ENCODE results near the gene DAP.

The DAP gene

GRCh38 chr5:10690460-10691440, 70.3 kb downstream of the DAP start:
- DNase-seq (ENCODE audit: low read depth, low spot score) = no peak

GRCh38 chr5:10689391-10690081, 71.5 kb downstream of the DAP start:
- DNase-seq (ENCODE audit: low read depth, low spot score) = no peak

- no peak for DNase-seq (ENCODE audit: low read depth, low spot score)
These were observed 72.3 kb downstream of the DAP start for GRCh38 chr5:10688651-10689171.

GRCh38 chr5:10686890-10687289, 74.1 kb downstream of the DAP start:
- no peak for DNase-seq (ENCODE audit: low read depth, low spot score)

- no peak for DNase-seq (ENCODE audit: low read depth, low spot score)
These were observed 75.9 kb downstream of the DAP start for GRCh38 chr5:10685115-10685521.

GRCh38 chr5:10684303-10685086, 76.5 kb downstream of the DAP start:
- no peak for DNase-seq (ENCODE audit: low read depth, low spot score)

GRCh38 chr5:10682801-10683525, 78.1 kb downstream of the DAP start:
- DNase-seq (ENCODE audit: low read depth, low spot score) = no peak

GRCh38 chr5:10681731-10682679, 79.0 kb downstream of the DAP start:
- DNase-seq (ENCODE audit: low read depth, low spot score) = no peak

GRCh38 chr5:10680876-10681481, 80.1 kb downstream of the DAP start:
- no peak for DNase-seq (ENCODE audit: low read depth, low spot score)

GRCh38 chr5:10679336-10679988, 81.6 kb downstream of the DAP start:
- DNase-seq (ENCODE audit: low read depth, low spot score) = no peak

- DNase-seq (ENCODE audit: low read depth, low spot score) = no peak
These were observed 82.8 kb downstream of the DAP start for GRCh38 chr5:10678244-10678643.

GRCh38 chr5:10677533-10677932, 83.5 kb downstream of the DAP start:
- DNase-seq (ENCODE audit: low read depth, low spot score) = no peak

- no peak for DNase-seq (ENCODE audit: low read depth, low spot score)
These were observed 84.1 kb downstream of the DAP start for GRCh38 chr5:10676946-10677345.

- DNase-seq (ENCODE audit: low read depth, low spot score) = no peak
These were observed 84.8 kb downstream of the DAP start for GRCh38 chr5:10676224-10676623.

- no peak for DNase-seq (ENCODE audit: low read depth, low spot score)
These were observed 85.8 kb downstream of the DAP start for GRCh38 chr5:10675177-10675700.

GRCh38 chr5:10674582-10674981, 86.5 kb downstream of the DAP start:
- no peak for DNase-seq (ENCODE audit: low read depth, low spot score)

GRCh38 chr5:10674096-10674495, 86.9 kb downstream of the DAP start:
- no peak for DNase-seq (ENCODE audit: low read depth, low spot score)

- no peak for DNase-seq (ENCODE audit: low read depth, low spot score)
These were observed 87.6 kb downstream of the DAP start for GRCh38 chr5:10673407-10673806.

GRCh38 chr5:10673017-10673389, 88.0 kb downstream of the DAP start:
- DNase-seq (ENCODE audit: low read depth, low spot score) = no peak

Measured in brain pericyte (primary cell).